ENCODE measurements around the gene PYGO1. TPM values are rescaled to one million over a fixed set of nuclear protein-coding genes. Genes with fewer than 3 reads are reported as not detected.

The PYGO1 gene, protein sequence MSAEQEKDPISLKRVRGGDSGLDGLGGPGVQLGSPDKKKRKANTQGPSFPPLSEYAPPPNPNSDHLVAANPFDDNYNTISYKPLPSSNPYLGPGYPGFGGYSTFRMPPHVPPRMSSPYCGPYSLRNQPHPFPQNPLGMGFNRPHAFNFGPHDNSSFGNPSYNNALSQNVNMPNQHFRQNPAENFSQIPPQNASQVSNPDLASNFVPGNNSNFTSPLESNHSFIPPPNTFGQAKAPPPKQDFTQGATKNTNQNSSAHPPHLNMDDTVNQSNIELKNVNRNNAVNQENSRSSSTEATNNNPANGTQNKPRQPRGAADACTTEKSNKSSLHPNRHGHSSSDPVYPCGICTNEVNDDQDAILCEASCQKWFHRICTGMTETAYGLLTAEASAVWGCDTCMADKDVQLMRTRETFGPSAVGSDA
- total RNA-seq = not detected
- polyA plus RNA-seq (2013, experiment 1 of 2) = not detected
- polyA plus RNA-seq (2013, experiment 2 of 2) = 0.16 TPM
- total RNA-seq = 0 to 0.61 (median 0.07) reads per million in 172 experiments

GRCh38 chr15:55588070-55588814, at the start of gene PYGO1:
Gene PYGO1, minus strand, starts transcription at chr15:55588345. Its CDS starts 462 bp downstream, at chr15:55587883.
- Histone ChIP-seq H3K27me3 (ENCODE audit: control insufficient read depth in 1 of 2, insufficient read depth in 2 of 2, low read length in 2 of 2) (peaks cover 31 to 65% of the 10 kb centered on the region in 2 experiments), H3K27ac (ENCODE audit: low read depth in 1 of 2, low read length in 2 of 2) (no peak within 1 kb of the TSS), H3K36me3 (ENCODE audit: insufficient read depth, low read length) (no peaks in the 10 kb centered on the region), H3K4me3 (ENCODE audit: low read length) (peak within 1 kb of the TSS; percentile 32), H3K4me1 (ENCODE audit: insufficient read depth, low read length) (peaks cover 10% of the 10 kb centered on the region), H3K9me3 (ENCODE audit: control insufficient read depth in 1 of 2, insufficient read depth in 1 of 2, low read length in 2 of 2) (peaks cover 0 to 5% of the 10 kb centered on the region in 2 experiments)
- H3K4me1 Mint-ChIP-seq (ENCODE audit: low read depth) = no peaks in the 10 kb centered on the region
- H3K4me3 Mint-ChIP-seq = peak within 1 kb of the TSS; percentile 81
- peaks cover 50% of the 10 kb centered on the region for H3K27me3 Mint-ChIP-seq
- no peaks in the 10 kb centered on the region for H3K9me3 Mint-ChIP-seq
- POLR2A ChIA-PET = no interaction called here
- intact Hi-C loops (cut with DNase I, micrococcal nuclease) = no loop called here
- no peak within 1 kb of the TSS for H3K27ac Mint-ChIP-seq
- CTCF ChIA-PET = no interaction called here
- ATAC-seq (ENCODE audit: poor library complexity) (peak; percentile 57), DNase-seq (peak in 12 of 14 experiments; percentile 6 to 49 (median 14))
- no peaks in the 10 kb centered on the region for H3K36me3 Mint-ChIP-seq (ENCODE audit: low read depth)
- no peak for TF ChIP-seq CTCF (IDR thresholded peaks at IDR 0.05)

- no peaks in the 10 kb centered on the region for H3K36me3 Mint-ChIP-seq (ENCODE audit: low read depth)
- Histone ChIP-seq H3K36me3 (ENCODE audit: insufficient read depth, low read length) (no peaks in the 10 kb centered on the region), H3K9me3 (ENCODE audit: control insufficient read depth in 1 of 2, insufficient read depth in 1 of 2, low read length in 2 of 2) (no peaks in the 10 kb centered on the region), H3K27me3 (ENCODE audit: control insufficient read depth in 1 of 2, insufficient read depth in 2 of 2, low read length in 2 of 2) (no peaks in the 10 kb centered on the region), H3K4me1 (ENCODE audit: insufficient read depth, low read length) (no peaks in the 10 kb centered on the region), H3K4me3 (ENCODE audit: low read length) (no peak overlapping the region), H3K27ac (ENCODE audit: low read depth in 1 of 2, low read length in 2 of 2) (no peak overlapping the region)
- DNase-seq (no peak), ATAC-seq (ENCODE audit: poor library complexity) (no peak)
- no peak overlapping the region for H3K4me3 Mint-ChIP-seq
- ChIA-PET CTCF (no interaction called here), POLR2A (interaction anchor here (0.6 kb wide), 1 partner anchor 411 kb away, joined by 3 read pairs; no protein-coding TSS in a partner anchor)
- H3K27me3 Mint-ChIP-seq = peaks cover 5% of the 10 kb centered on the region
- no peaks in the 10 kb centered on the region for H3K9me3 Mint-ChIP-seq
- H3K27ac Mint-ChIP-seq = no peak overlapping the region
- no peaks in the 10 kb centered on the region for H3K4me1 Mint-ChIP-seq (ENCODE audit: low read depth)
- intact Hi-C loops (cut with DNase I, micrococcal nuclease) = no loop called here
- no peak for TF ChIP-seq CTCF (IDR thresholded peaks at IDR 0.05)
These were observed 48.9 kb upstream of the PYGO1 start for GRCh38 chr15:55637086-55637485.

GRCh38 chr15:55633731-55634130, 45.6 kb upstream of the PYGO1 start:
- Mint-ChIP-seq H3K4me3 (no peak overlapping the region), H3K9me3 (no peaks in the 10 kb centered on the region), H3K27me3 (no peaks in the 10 kb centered on the region), H3K4me1 (ENCODE audit: low read depth) (no peaks in the 10 kb centered on the region), H3K27ac (no peak overlapping the region), H3K36me3 (ENCODE audit: low read depth) (no peaks in the 10 kb centered on the region)
- no peak for DNase-seq
- Histone ChIP-seq H3K9me3 (ENCODE audit: control insufficient read depth in 1 of 2, insufficient read depth in 1 of 2, low read length in 2 of 2) (no peaks in the 10 kb centered on the region), H3K4me1 (ENCODE audit: insufficient read depth, low read length) (no peaks in the 10 kb centered on the region), H3K36me3 (ENCODE audit: insufficient read depth, low read length) (no peaks in the 10 kb centered on the region), H3K4me3 (ENCODE audit: low read length) (no peak overlapping the region), H3K27me3 (ENCODE audit: control insufficient read depth in 1 of 2, insufficient read depth in 2 of 2, low read length in 2 of 2) (no peaks in the 10 kb centered on the region), H3K27ac (ENCODE audit: low read depth in 1 of 2, low read length in 2 of 2) (no peak overlapping the region)
- ChIA-PET CTCF (interaction anchor here (1.2 to 1.3 kb wide), 2 partner anchors 10 to 15 kb away, joined by 3 to 4 read pairs; no protein-coding TSS in a partner anchor), POLR2A (no interaction called here)
- intact Hi-C loops (cut with DNase I, micrococcal nuclease) = no loop called here
- no peak for ATAC-seq (ENCODE audit: poor library complexity)
- TF ChIP-seq CTCF (IDR thresholded peaks at IDR 0.05) = no peak
